ENCODE data around the gene GRM2. TPM values are rescaled to one million over a fixed set of nuclear protein-coding genes. Genes with fewer than 3 reads are reported as not detected.

GRM2 gene
- total RNA-seq, 2 donors from 2014 or later: 3.9 to 7.4 TPM

- TF ChIP-seq, protein P1, sequence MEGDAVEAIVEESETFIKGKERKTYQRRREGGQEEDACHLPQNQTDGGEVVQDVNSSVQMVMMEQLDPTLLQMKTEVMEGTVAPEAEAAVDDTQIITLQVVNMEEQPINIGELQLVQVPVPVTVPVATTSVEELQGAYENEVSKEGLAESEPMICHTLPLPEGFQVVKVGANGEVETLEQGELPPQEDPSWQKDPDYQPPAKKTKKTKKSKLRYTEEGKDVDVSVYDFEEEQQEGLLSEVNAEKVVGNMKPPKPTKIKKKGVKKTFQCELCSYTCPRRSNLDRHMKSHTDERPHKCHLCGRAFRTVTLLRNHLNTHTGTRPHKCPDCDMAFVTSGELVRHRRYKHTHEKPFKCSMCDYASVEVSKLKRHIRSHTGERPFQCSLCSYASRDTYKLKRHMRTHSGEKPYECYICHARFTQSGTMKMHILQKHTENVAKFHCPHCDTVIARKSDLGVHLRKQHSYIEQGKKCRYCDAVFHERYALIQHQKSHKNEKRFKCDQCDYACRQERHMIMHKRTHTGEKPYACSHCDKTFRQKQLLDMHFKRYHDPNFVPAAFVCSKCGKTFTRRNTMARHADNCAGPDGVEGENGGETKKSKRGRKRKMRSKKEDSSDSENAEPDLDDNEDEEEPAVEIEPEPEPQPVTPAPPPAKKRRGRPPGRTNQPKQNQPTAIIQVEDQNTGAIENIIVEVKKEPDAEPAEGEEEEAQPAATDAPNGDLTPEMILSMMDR (conservative IDR thresholded peaks at IDR 0.05): no peak
- Mint-ChIP-seq H3K4me1 (peaks cover 3% of the 10 kb centered on the region), H3K27me3 (ENCODE audit: insufficient read depth) (no peaks in the 10 kb centered on the region), H3K36me3 (ENCODE audit: low read depth) (peaks cover 21% of the 10 kb centered on the region), H3K9me3 (no peaks in the 10 kb centered on the region), H3K4me3 (no peak overlapping the region), H3K27ac (no peak overlapping the region)
- Histone ChIP-seq H3K27me3 (ENCODE audit: control insufficient read depth, insufficient read depth, low read length, poor library complexity, severe bottlenecking) (no peaks in the 10 kb centered on the region), H3K9me3 (ENCODE audit: control insufficient read depth, low read length) (no peaks in the 10 kb centered on the region), H3K36me3 (ENCODE audit: control insufficient read depth, insufficient read depth, low read length) (peaks cover 25% of the 10 kb centered on the region), H3K27ac (ENCODE audit: low read depth, low read length) (no peak overlapping the region), H3K4me3 (ENCODE audit: low read length) (no peak overlapping the region), H3K4me1 (ENCODE audit: control insufficient read depth, insufficient read depth, low read length) (no peaks in the 10 kb centered on the region), H3K9ac (ENCODE audit: extremely low read depth, low read length, poor library complexity, severe bottlenecking) (no peak overlapping the region)
- peak; percentile 52 for DNase-seq
- WGBS, 2 experiments (ENCODE audit: insufficient coverage in 1 of 2, insufficient read length in 1 of 2): 89 to 100% methylated on average over 2 to 5 of the region's 5 CpGs
Measured at GRCh38 chr3:51716805-51717204, 9.9 kb downstream of the GRM2 start.

DNA sequence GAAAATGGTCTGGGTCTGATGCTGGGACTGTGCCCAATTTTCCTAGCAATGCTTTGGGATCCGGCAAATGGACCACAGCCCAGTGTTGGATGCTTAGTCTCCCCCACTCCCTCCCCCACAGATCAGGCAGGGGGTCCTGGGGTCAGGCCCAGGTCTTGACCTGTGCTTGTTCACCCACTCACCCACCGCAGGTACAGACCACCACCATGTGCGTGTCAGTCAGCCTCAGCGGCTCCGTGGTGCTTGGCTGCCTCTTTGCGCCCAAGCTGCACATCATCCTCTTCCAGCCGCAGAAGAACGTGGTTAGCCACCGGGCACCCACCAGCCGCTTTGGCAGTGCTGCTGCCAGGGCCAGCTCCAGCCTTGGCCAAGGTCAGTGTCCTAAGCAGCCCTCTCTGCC lies 10.6 kb downstream of the GRM2 start:
- WGBS, 2 experiments (ENCODE audit: insufficient coverage in 1 of 2, insufficient read length in 1 of 2): 91 to 96% methylated on average over 10 of the region's 10 CpGs
- no peaks in the 10 kb centered on the region for H3K9me3 ChIP-seq (ENCODE audit: control insufficient read depth, low read length)
- H3K9me3 Mint-ChIP-seq: peaks cover under 1% of the 10 kb centered on the region
- H3K36me3 Mint-ChIP-seq (ENCODE audit: low read depth): peaks cover 21% of the 10 kb centered on the region
- TF ChIP-seq, protein P1 (conservative IDR thresholded peaks at IDR 0.05): no peak
- no peak overlapping the region for H3K27ac ChIP-seq (ENCODE audit: low read depth, low read length)
- H3K27me3 ChIP-seq (ENCODE audit: control insufficient read depth, insufficient read depth, low read length, poor library complexity, severe bottlenecking): no peaks in the 10 kb centered on the region
- DNase-seq: peak; percentile 32
- no peaks in the 10 kb centered on the region for H3K4me1 ChIP-seq (ENCODE audit: control insufficient read depth, insufficient read depth, low read length)
- no peak overlapping the region for H3K4me3 ChIP-seq (ENCODE audit: low read length)
- peaks cover 22% of the 10 kb centered on the region for H3K36me3 ChIP-seq (ENCODE audit: control insufficient read depth, insufficient read depth, low read length)
- H3K4me1 Mint-ChIP-seq: peaks cover 3% of the 10 kb centered on the region
- no peak overlapping the region for H3K27ac Mint-ChIP-seq
- no peaks in the 10 kb centered on the region for H3K27me3 Mint-ChIP-seq (ENCODE audit: insufficient read depth)
- no peak overlapping the region for H3K4me3 Mint-ChIP-seq
- no peak overlapping the region for H3K9ac ChIP-seq (ENCODE audit: extremely low read depth, low read length, poor library complexity, severe bottlenecking)

DNA sequence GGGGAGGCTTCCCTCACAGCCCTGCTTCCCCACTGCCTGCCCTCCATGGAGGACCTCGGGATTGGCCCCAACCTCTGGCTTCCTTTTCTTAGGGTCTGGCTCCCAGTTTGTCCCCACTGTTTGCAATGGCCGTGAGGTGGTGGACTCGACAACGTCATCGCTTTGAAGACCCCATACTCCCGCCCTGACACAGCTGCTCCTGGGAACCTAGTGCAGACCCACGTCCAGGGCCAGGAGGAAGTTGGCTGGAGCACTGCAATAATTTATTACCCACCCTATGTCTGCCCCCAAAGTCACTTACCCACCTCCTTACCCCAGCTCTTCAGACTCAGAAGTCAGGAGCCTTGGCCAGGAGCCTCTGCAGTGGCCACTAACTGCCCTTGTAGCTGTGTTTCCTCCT lies 11.1 kb downstream of the GRM2 start:
- Histone ChIP-seq H3K27me3 (ENCODE audit: control insufficient read depth, insufficient read depth, low read length, poor library complexity, severe bottlenecking) (no peaks in the 10 kb centered on the region), H3K27ac (ENCODE audit: low read depth, low read length) (no peak overlapping the region), H3K36me3 (ENCODE audit: control insufficient read depth, insufficient read depth, low read length) (peaks cover 20% of the 10 kb centered on the region), H3K4me3 (ENCODE audit: low read length) (no peak overlapping the region), H3K4me1 (ENCODE audit: control insufficient read depth, insufficient read depth, low read length) (no peaks in the 10 kb centered on the region), H3K9me3 (ENCODE audit: control insufficient read depth, low read length) (no peaks in the 10 kb centered on the region), H3K9ac (ENCODE audit: extremely low read depth, low read length, poor library complexity, severe bottlenecking) (no peak overlapping the region)
- H3K36me3 Mint-ChIP-seq (ENCODE audit: low read depth): peaks cover 21% of the 10 kb centered on the region
- TF ChIP-seq, protein P1 (conservative IDR thresholded peaks at IDR 0.05): no peak
- 90 to 95% methylated on average over 3 to 7 of the region's 7 CpGs for WGBS, 2 experiments (ENCODE audit: insufficient coverage in 1 of 2, insufficient read length in 1 of 2)
- peaks cover 2% of the 10 kb centered on the region for H3K9me3 Mint-ChIP-seq
- H3K4me3 Mint-ChIP-seq: no peak overlapping the region
- DNase-seq: peak; percentile 32
- no peak overlapping the region for H3K27ac Mint-ChIP-seq
- no peaks in the 10 kb centered on the region for H3K27me3 Mint-ChIP-seq (ENCODE audit: insufficient read depth)
- H3K4me1 Mint-ChIP-seq: peaks cover 3% of the 10 kb centered on the region

Data from endodermal cell (in vitro differentiated cells).